ELF-1 (cell line): ENCODE results near the gene CACNB2.
"Not testable (repeated sequence)": the region's sequence is repeated elsewhere in the genome, so short reads cannot be mapped to it uniquely, and the experiment has no call there.

Experiments
- DNase-seq: peaks from one replicate; pipeline ENCODE4 v3.0.0-alpha.2; 2016; ENCODE audit warnings: low read depth, low spot score

CACNB2 gene

GRCh38 chr10:18197706-18198105 lies 57.5 kb downstream of the CACNB2 start:
- no peak for DNase-seq

DNA sequence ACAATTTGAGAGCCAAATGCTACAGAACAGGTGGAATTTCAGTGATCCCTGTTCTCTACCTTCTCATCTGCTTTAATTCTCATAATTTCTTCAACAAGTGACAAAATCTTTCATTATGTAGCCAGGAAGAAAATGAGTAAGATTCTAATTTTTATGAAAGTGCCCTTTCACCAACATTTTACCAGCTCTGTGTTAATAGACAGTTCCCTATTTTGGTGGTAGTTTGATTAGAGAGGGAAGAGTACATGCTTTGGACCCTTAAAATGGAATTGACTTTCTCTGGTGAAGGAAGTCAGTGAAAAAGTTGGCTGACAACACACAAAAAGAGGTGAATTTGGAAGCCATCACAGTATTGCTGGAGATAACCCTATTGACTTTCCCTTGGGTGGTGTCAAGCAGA lies 61.7 kb downstream of the CACNB2 start:
- DNase-seq, result no peak

GRCh38 chr10:18202680-18203460 lies 62.6 kb downstream of the CACNB2 start:
- no peak for DNase-seq

- no peak for DNase-seq
Measured at GRCh38 chr10:18203471-18203870, 63.2 kb downstream of the CACNB2 start.

DNA sequence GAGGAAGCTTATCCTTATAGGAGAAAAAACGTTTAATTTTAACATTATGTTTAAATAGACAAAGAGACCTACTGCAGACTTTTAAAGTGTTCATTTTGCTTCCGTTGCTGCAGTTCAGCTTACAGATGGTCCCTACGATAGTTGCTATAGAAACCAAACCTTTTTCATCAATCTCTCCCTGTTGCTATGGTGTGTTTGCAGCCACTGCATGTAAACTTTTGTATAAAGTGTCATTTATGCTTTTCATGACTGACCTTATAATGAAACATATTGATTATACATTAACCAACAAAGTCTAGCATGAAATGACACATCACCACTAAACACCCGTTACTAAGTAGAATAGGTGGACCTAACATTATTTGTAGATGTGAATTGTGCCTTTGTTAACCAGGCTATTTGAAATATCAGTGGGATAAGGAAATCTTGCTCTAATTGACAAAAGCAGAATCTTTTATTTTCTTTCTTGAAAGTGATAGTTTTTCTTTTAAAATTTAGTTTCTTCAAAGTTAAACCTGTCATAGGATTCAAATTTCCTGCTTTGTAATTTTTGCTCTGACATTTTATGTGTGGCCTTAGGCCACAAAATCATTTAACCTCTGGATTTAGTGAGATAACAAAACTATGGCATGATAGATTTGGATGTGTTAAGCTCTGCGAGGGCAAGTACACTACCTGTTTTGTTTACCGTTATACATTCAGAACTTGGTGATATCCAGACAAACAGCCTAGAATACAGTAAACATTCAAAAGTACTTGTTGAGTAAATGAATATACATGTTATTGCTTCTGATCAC lies 64.0 kb downstream of the CACNB2 start:
- no peak for DNase-seq

DNA sequence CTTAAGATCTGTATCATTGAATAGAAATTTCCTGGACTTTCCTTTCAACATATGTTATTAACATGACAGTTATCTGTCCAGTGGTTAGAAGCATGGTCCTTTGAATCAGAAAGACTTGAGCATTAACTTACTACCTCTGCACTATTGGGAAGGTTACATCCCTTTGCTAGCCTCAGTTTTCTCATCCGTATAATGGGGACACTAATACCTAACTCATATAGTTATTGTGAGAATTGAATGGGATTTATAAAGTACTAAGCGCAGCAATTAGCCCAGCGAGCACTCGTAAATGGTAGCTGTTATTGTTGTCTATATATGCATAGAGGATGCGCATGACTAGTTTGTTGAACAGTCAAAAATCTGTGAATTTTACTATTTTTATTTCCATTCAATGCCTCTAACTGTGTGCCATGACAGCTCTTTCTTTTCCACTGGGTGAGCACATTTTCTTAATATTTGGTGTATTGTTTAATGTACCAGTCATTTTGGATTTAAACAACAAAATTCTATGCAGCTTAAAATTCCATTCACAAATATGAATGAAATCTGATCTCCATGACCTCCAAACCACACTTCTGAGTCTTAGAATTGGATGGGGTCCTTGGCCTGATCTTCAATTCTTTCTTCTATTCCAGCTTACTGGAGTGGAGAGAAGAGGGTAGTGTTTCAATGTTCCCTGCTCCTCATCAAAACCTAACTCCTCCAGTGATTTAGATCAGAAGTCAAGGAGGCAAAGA lies 65.0 kb downstream of the CACNB2 start:
- no peak for DNase-seq

- not testable (repeated sequence) for DNase-seq
Measured at GRCh38 chr10:18208186-18208585, 68.0 kb downstream of the CACNB2 start.

DNA sequence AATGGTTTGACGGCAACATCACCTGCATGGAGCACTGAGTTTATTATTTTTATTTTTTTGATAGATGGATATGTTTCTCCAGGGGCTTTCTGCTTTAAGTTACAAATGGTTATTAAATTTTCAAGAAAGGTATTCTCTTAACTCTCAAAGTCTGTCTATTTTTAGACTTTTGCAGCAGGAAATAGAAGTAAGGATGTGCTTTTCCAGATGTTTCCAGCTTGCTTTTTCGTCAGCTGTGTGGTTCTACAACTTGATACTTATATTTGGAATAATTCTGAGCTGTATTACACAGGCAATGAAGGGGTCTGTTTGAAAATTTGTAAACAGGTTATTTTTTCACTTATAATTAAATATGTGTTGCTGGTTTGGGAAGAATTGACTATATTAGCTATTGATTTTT lies 69.0 kb downstream of the CACNB2 start:
- no peak for DNase-seq

DNA sequence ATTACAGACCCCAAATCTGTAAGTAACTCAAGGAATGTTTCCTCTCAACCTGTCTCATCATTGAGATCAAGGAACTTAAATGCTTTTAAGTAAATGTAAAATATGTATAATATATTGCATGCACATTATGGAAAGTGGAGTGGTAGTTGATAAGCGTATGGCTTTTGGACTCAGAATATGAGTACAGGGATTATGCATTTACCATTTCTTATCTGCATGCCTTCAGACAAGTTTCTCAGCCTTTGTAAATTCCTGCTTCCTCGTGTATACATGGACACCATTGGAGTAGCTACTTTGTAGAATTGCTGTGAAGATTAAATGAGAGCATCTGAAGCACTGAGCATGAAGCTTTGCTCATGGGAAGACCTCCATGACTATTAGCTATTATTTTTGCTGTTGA lies 70.5 kb downstream of the CACNB2 start:
- DNase-seq, result no peak

- DNase-seq, result no peak
Measured at GRCh38 chr10:18211862-18212261, 71.6 kb downstream of the CACNB2 start.

DNA sequence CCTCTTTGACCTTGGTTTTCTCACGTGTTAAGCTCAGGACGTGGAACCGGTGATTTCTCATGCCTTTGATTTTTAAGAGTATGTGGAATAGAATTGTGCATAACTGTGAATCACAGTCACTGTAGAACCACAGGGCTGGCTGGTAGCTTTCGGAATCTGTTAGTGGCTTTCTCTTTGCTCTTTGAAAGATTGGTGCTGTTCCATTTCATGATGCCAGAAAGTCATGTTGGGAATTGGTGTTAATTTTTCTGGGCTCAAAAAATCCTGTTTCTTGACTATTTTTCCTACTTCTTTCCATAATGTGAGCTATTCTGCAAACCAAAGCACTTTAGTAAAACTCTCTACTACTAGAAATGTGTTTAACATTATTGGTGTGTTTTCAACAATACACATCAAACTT lies 73.0 kb downstream of the CACNB2 start:
- DNase-seq, result no peak

GRCh38 chr10:18214691-18215563 lies 74.7 kb downstream of the CACNB2 start:
- peak; percentile 21 for DNase-seq

DNA sequence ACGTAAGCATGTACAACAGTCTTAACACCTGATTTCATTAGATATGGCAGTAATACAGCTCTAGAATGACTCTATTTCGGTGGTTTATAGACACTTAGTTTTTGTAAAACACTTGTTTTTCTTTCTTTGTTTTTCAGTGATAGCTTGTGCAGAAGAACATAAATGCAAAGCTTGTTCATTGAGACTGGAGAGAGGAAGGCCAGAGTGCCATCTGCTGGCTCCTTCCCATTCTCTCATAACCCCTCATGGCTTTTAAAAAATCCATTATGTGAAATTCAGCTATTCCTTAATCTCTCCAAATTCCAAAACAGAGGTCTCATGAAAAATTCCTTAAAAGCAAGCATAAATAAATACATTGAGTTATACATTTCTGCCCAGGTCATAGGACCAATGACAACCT lies 76.3 kb downstream of the CACNB2 start:
- DNase-seq, result no peak

DNA sequence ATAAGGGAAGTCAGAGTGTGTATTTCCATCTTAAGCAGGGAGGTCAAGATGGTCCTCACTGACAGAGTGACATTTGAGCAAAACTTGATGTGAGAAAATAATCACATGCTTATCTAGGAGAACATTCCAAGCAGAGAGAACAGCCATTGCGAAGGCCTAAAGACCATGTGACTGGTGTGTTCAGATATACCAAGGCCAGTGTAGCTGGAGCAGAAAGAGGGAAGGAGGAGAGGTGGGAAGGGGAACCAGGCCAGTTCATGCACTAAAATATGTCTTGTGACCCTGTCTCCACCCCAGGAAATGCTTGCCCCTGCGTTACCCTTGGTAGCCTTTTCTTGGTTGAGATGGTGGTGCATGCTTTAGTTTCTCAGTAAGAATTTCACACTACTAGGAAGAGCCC lies 77.4 kb downstream of the CACNB2 start:
- DNase-seq, result no peak

GRCh38 chr10:18219146-18219545 lies 78.9 kb downstream of the CACNB2 start:
- no peak for DNase-seq

GRCh38 chr10:18221123-18221522 lies 80.9 kb downstream of the CACNB2 start:
- DNase-seq, result no peak

GRCh38 chr10:18221882-18222281 lies 81.7 kb downstream of the CACNB2 start:
- DNase-seq, result no peak

DNA sequence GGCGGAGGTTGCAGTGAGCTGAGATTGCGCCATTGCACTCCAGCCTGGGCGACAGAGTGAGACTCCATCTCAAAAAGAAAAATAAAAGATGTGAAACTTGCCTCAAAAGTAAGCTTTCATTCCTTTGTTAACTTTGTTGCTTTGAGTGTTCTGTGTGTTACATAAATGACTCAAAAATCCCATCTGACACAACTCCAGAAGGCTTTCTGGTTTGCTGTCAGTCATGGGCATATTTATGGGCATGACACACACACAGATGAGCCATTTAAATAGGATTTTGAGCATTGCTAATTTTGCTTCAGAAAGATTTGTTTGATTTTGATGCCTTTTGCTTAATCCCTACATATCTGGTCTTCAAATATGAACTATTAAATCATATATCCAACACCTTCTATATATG lies 82.6 kb downstream of the CACNB2 start:
- no peak for DNase-seq

DNA sequence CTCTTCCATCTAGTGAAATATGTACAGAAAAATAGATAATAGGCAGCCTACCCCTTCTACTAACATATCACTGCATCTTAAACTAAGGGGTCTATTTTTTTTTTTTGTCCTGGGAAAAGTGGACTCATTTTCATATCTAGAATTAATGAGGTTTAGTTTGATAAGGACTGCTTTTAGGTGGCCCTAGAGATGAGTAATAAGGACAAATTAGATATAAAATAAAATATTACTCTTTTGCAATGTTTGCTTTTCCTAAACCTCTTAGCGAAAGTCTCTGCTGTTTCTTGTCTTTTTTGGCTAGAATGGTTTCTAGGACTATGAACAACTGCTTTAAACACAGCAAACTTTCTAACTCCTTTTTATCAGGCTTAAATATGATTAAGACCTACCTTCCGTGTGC lies 83.7 kb downstream of the CACNB2 start:
- no peak for DNase-seq

DNA sequence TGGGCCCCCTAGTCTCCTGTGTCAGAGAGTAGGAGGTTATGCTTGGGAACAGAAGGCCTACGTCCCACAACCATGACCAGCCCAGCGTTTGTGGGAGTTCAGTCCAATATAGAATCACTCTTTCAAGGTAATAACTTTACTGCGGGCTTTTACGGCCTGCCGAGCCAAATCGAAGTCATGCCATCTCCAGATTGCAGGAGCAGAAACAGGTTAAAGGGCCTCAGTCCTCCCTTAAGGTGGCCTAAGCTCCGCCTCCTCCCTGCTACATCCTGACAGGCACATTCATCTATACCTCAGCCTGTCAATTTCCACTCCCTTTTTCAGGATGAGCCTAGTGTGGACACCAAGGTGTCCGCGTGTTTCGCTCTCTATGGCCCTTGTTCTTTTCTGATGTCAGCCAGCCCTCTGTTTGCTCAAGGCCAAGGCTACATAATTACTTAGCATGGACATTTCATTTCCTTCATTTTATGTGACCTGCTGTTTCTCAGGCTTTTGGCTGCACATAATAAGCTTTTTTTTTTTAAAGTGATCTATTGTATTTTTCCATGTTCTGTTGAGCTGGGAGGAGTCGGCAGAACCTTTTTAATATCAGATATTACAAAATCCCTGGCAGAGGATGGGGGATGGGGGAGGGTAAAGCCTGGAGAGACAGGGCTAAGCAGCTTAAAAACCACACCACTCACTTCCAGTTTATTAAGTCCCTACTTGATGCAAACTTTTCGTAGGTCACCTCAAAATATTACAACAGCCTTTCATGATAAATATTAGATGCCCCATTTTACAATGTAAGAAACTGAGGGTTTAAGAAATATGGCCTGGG lies 84.6 kb downstream of the CACNB2 start:
- DNase-seq, result peak; percentile 23

DNA sequence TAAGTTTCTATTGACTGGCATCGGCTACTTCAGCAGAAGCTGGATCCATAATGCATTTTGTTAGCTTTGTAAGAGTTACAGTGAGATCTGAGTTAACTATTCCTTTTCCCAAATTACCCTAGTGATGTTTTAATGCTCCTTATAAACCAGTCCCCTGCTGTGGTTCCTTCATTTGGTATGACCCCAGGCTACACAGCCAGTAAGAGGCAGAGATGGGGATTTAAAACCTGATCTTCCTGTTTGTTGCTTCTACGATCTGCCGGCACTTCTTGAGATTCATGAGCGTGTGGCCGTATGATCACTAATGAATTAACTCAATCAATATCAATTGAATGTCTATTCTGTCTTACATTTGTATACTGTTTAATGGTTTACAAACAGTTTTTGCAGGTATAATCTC lies 86.1 kb downstream of the CACNB2 start:
- peak; percentile 39 for DNase-seq
